ENCODE results near the gene NT5DC4.

NT5DC4 gene

DNA sequence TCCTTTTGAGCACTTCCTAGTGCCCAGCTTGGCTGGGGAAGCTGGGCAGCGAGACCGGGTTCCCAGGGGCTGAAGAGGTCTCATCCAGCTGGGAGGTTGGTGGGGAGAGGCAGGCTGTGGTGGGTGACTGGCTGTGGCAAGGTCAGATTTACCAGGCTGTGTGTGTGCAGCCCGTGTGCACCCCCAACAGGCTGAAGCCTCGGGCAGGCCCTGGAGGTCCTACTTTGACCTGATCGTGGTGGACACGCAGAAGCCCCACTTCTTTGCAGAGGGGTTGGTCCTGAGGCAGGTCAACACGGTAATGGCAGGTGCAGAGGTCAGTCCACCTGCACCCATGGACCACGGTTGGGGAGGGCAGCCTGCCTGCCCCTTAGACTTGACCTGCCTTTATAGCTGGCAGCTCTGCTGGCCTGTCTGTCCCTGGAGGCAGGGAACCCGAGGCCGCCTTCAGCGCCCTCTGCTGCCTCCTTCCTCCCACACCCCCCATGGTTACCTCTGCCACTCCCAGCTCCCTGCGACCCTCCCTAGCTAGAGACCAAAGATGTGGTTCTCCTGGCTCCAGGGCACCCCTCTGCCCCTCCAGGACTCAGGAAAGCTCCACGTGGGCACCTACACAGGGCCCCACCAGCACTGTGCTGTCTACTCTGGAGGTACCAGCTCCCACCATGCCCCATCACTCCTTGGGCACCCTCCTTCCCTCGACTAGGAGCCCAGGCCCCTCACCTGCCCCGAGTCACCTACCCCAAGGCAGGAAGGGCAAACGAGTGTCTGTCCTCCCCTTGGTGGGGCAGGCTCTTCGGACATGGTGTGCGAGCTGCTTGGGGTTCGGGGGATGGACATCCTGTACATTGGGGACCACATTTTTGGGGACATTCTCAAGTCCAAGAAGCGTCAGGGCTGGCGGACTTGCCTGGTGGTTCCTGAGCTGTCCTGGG is 4.0 kb downstream of the NT5DC4 start:
- DNase-seq: no peak

DNA sequence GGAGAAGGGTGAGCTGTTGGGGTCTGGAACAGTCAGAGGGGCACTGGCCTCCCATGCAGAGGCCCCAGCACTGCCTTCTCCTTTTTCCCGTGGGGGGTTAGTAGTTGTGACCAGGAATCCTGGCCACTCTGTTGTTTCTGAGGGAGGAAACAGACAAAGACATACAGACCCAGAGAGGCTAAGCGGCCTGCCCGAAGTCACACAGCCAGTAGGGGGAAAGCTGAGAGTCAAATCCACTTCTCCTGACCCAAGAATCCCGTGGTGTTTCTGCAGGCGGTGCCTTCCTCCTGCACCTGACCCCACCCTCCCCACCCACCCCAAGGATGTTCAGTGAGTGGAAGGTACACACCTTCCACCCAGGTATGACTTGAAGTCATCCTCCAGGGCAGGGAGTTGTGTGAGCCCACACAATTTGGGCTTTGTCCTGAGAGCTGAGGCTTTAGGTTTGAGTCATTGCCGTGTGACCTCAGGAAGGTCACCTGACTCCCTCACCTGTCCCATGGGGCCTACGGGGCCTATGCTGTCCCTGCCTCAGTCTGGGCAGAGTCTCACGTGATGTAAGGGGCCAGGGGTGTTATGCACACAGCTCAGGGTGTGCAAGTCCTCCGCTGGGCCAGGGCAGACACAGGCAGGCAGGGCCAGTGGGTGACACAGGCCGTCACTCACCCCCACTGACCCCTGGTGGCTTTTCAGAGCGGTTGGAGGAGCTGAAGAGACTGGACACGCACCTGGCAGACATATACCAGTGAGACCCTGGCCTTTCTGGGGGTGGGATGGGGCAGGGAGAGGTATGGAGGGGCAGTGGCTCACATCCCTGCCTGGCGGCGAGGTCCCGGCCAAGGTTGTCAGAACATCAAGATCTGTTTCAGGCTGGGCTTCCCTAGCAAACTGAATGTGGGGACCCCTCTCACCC is 5.0 kb downstream of the NT5DC4 start:
- DNase-seq: no peak

DNA sequence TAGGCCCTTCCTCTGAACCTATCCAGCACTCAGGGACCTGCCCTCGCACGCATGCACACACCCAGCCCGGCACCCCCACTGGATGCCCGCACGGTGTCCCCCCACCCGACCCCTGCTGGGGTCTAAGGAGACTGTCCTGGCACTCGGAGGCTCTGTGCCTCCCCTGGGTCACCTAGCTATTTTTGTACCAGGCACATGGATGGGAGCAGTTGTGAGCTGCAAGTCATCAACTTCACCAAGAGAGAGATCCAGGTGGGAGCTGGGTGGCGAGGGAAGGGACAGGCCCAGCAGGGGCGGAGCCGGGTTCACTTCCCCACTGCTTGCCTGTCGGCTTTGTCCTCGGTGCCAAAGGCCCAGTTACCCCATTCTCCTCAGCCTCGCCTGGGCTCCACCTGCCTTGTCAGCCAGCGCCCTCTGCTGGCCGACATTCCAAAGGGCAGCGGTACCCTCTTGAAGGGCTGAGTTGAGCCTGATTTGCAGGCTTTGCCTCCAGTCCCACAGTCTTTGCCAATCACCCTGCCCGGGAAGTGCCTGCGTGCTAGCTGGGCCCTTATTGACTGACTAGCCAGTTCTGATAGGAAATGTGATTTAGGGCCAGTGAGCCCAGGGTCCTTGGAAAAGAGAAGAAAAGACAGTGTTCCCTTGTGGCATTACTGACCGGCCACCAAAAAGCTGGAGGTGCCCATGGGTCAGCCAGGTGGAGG is 5.8 kb downstream of the NT5DC4 start:
- DNase-seq: peak; percentile 84

DNA sequence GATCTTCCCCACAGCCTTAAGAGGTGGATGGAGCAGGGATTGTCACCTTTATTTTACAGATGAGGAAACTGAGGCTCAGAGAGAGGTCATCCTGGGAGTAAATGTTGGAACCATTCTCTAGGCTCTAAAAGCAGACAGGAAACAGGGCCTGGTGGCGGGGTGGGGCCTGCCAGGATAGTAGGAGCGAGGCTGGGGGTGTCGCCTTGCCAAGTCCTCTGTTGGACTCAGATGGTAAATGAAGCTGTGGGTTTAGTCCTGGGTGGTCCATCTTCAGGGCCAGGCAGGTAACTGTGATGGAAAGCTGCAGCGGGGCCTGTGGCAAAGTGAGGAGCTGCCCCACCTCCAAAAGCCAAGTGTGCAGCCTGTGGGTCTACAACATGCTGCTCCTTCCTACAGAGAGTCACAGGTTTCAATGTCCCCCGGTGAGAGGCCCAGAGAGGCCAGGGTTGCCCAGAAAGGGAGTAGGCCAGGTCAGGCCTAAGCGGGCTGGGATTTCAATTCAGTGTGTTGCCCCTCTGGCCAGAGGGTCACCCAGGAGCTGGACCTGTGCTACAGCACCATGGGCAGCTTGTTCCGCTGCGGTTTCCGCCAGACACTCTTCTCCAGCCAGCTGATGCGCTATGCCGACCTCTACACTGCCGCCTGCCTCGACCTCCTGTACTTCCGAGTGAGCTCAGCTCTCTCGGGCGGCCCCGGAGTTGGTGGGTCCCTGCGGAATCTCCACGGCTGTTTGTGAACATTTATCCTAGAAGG is 6.6 kb downstream of the NT5DC4 start:
- DNase-seq: no peak

DNA sequence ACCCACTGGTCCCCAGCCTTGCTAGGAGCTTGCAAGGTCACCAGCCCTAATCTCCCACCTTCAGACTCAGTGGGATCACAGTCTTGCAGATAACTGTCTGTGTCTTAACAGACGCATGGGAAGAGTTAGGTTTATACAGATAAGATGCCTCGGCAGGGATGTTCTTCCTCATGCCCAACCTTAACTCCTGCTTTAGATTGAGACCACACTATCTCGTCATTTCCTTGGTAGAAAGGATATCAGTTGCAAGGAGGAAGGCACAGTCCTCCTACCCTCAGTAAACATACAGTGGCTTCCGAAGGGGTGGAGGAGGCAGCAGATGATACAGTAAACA is 7.2 kb downstream of the NT5DC4 start:
- DNase-seq: no peak

DNA sequence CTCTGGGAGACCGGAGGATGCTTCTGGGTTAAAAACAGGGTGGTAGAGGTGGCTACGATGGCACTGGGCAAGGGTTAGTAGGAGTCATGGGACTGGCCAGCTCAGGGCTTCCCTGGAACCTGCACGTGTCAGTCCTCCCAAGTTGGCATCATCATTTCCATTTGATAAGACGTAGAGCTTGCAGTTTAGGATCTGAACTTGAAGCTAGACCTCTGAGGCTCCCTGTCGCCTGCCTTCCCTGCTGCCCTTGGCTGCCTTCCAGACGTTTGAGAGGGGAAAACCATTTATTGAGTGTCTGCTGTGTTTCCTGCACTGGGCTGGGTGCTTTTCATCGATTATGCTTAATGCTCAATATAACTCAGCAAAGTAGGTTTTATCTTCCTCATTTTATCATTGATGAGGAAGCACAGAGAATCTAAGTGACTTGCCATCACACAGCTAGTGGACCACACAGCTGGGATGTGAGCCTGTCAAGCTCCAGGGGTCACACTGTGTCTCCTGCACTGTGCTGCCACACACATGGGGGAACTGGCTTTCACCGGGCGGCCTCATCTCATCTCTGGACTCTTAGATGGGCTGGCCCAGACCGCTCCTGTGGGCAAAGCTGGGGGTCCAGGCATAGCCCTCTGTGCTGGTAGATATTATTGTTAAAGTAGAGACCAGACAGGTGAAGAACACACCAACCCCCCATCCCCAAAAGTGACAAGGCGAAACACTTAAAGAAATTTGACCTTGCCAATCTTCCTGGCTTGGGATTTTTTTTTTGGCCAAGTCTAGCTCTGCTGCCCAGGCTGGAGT is 7.8 kb downstream of the NT5DC4 start:
- DNase-seq: no peak

DNA sequence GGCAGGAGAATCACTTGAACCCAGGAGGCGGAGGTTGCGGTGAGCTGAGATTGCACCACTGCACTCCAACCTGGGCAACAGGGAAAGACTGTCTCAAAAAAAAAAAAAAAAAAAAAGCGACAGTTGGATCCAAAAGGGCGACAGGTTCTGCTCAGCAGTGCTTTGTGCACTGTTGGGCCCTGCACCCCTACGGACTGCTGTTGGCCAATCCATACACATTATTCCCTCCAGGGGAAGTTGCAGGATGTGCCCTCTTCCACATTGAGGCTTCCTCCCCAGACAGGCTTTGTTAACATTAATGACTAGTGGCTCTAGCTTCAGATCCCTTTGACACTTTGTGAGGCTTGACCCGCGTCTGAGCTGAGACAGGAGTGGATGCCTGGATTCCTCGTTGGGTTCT is 9.4 kb downstream of the NT5DC4 start:
- DNase-seq: no peak

DNA sequence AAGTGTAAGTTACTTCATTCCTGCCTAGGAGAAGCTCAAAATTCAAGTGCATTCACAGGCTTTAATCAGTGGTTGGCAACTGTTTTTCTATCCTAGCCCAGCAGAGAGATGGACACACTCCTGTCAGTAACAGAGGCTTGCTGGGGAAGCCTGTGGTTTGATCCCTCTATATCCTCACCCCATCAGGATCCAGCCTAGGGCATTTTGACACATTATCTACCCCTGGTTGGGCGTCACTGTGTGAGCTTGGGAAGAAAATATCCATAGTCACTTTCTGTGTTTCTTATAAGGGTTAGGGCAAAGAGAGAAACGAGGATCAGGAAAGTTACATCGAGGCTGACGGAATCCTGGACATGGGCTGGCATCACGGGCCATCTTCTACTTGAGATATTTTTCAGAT is 10.0 kb downstream of the NT5DC4 start:
- DNase-seq: no peak

DNA sequence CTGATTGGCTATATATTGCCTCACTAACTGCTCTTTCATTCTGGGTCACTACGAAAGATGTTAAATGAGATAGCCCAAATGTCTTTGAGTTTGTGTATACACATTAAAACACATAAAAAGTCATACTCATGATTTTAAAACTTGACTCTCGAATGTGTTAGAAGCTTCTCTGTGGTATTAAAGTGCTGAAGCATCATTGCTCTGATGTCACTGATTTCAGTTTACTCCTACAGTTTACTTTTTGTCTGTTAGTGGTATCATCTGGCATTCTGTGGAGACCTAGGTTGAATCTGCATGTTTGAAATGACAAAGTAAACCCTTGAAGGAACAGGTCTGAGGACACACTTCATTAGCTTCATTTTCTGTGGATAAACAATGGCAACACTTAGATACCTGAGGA is 10.7 kb downstream of the NT5DC4 start:
- DNase-seq: no peak

DNA sequence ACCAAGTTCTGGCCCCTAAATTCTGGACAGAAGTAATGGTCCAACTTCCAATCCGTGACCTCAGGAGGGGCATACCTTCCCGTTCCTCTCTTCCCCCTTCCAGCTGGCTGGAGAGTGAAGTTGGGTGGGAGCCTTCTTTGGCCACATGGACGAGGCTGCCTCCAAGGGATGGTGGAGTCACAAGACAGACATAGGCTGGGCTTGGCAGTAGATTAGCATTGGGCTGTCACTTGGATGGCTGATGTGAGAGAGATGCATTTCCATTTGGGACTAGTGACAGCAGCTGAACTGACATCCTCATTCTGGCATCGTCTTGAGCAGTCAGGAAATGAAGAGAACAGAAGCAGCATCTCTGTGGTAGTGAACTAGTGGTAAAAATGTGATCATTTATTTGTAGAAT is 12.6 kb downstream of the NT5DC4 start:
- DNase-seq: no peak

DNA sequence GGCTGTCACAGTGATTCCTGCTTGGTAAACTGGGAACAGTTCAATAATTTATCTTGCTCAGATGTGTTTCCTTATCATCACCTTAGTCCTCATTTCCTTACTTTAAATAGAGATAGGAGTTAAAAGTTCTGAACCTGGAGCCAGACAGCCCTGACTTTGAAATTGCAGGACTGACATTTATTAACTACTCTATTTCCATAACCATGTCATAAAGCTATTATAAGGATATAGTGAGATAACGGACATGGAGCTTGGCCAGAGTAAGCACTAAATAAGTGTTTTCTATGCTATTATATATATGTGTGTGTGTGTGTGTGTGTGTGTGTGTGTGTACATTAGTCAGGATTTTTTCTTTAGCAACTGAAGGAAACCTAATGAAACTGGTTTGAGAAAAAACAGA is 13.1 kb downstream of the NT5DC4 start:
- DNase-seq: no peak

DNA sequence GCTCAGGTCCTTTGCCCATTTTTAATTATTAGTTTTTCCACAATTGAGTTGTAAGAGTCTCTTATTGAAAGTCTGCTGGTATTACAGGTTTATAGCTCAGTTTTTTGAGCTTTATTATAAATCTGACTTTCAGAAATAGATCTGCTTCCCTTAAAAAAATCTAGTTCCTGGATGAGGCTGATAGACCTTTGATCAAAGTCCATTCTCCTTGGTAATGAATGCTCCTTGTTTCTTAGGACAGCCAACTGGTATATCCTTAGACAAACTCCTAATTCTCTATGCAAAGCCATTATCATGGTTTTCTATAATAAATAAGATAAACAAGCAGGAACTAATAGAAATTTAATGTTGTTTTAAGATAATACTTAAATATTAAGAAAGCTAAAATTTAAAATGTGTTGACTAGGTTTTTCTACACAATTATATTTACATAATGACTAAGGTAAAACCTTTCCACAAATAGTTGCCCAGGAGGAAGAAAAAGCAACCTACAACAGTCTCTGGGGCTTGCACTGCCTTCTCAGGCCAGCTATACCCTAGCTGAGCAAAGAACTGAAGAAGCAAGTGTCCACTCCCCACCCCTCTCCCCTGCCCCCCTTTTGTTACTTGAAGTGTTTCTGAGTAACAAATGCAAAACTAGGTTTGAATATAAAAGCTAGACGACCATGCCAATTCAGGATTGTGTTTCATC is 16.9 kb downstream of the NT5DC4 start:
- no peak for DNase-seq

DNA sequence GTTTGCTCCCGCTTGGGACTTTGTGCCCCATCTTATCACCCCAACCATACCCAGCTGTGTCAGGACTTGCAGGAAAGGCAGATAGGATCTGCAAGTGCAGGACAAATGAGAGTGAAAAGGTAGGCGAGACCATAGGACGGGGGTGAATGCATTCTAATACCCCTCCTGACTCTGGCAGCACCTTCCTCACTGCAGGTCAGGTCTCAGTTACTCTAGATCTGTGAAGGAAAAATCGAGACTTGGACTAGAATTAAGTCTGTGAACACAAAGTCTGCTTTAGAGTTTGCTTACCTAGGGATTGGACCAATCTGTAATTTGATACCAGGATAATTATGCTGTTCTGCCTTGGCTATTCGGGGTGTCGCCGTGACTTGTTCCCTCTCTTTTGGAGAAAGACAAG is 19.7 kb downstream of the NT5DC4 start:
- DNase-seq: no peak

DNA sequence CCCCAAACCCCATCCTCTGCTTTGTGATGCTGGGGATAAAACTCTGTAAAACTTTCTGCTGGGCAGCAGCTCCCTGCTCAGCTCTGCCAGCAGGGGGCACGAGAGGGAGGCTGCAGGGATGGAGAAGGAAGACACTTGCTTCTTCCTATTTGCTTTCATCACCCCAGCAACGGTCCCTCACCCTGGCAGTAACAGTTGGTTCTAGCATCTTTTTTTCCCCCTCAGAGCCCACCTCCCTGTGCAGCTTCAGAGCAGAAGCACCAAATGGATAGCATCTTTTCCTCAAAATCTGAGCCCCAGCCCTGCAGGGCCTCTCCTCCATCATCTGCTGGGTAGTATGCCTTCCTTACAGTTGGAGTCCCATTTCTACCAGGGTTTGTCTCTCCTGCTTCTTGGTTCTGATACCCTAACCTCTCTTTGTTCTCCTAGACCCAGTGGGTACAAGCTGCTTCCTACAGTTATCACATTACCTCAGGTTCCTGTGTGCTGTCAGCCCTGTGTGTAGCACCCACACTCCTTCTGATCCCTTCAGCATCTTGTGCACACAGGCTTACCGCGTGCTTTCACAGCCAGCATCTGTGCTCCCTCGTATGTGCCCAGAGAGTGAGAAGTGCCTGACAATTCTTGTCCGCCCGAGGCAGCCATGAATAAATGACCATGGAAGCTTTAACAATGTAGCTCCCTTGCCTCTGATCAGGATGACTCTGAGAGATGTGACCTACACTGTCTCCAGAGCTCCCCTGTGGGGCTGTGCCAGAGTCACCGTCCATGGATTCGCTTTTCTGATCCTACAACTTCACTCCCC is 29.1 kb downstream of the NT5DC4 start:
- DNase-seq: peak; percentile 84

DNA sequence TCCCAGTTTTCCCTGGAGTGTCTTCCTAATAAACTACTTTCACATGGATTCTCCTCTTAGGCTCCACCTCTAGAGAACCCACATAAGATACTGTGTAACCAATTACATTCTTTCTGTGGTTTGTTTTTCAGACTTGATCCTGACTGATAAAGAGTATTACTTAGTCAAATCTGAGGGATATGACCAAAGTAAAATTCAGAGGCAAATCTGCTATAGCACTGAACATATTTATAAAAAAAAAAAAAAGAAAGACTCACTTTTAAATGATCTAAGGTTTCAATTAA is 29.7 kb downstream of the NT5DC4 start:
- DNase-seq: no peak

DNA sequence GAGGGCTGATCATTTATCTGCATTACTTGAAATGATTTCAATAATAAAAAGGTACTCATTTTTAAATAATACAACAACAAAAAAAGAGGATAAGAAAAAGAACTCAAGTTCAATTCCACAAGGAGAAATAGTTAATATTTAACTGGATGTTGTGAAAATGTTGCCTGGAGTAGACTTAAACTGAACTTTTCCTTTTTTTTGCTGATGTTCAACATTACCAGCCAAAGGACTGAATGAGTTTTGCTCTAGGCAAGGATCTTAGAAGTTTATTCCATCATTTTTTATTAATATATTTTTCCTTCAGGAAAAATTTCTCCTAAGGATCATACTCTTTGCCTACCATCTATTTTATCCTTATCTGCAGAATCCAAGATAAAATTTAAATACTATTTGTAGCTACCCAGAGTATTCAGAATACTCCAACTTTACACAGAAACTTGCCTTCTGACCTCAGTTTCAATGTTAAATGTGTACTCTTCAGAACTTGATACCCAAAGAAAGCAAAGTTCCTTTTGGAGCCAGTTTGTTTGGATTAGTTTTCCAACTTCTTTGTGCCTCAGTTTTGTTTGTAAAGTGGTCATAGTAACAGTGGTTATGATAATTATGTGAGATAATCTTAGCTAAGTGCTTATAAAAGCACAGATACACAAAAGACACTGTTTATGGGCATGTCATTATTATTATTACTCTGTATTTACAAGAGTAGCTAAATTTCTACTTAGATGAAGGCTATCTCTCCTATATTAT is 30.8 kb downstream of the NT5DC4 start:
- DNase-seq: no peak

DNA sequence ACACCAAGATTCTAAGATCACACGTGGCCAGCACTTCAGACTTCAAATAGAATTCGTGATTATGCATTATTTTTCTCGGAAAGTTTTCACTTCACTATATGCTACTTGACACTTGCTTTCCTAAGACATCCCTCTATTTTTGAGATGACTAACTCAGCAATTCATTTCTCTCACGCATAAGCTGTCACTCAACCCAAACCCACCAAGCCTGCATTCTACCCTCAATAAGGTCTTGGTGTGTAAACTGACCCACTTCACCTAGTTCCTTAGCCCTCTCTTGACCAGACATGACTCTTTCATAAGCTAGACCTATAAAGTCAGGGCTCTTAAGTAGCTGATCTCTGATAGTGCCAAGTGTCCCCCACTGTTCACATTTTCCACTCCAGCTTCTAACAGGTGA is 31.8 kb downstream of the NT5DC4 start:
- DNase-seq: no peak

DNA sequence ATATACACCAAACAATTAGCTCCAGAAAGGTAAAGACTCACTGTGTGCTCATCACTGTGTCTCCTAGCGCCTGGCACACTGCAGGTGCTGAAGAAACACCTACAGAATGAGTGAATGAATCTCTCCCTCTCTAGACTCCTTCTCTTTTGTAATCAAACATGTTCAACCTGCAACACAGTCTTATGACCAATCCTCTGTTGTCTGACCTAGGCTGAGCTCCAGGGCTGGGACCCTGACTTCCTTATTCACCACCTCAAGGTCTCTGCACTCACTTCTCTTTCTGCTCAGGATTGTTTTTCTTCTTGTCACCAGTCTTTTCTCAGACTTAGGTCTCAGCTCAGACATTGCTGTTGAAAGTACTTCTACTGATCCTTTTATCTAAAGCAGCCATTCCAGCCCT is 33.7 kb downstream of the NT5DC4 start:
- no peak for DNase-seq

DNA sequence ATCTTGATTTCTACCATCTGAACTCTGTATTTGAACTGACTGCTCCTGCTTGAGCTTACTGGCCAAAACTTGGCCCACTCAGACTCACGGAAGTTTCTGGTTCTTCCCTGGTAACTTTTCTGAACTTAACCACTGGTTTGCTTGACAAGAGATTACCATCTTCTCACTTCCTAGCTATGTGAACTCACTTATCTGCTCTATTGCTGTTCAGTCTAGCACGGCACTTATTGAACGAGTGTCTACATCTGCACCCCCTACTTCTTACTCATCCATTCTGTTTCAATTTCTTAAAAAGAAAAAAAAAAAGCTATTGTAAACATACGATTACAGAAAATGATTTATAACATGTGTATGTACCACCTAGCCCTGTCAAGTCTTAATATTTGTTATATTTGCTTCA is 34.6 kb downstream of the NT5DC4 start:
- no peak for DNase-seq

DNA sequence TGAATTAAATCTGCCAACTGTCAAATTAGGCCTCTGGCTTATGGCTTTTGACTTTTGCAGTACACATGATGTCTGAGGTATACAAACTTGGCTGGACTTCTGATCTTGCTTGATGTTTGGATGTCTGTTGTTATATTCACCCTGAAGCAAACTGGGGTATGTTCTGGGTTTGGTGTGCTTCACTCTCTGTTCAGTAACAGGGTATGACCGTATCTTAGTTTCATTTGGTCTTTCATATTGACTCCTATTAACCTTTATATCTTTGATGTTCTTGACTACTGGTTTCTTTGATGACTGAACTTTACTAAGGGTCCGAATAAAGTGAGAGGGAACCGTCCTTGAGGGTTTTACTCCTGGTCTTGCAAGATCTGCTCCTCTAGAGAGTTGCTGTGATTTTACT is 35.4 kb downstream of the NT5DC4 start:
- DNase-seq: no peak
